ENCODE measurements around the gene POP7.

- no peak for TF ChIP-seq CTCF (conservative IDR thresholded peaks at IDR 0.05)
- TF ChIP-seq EZH2 (IDR thresholded peaks at IDR 0.05; ENCODE audit: low read depth): no peak
Observed at GRCh38 chr7:100693312-100694097, 12.4 kb upstream of the POP7 start.
